ENCODE results near the gene AK9. TPM values are rescaled to one million over a fixed set of nuclear protein-coding genes. Genes with fewer than 3 reads are reported as not detected.
"Not testable (repeated sequence)": the region's sequence is repeated elsewhere in the genome, so short reads cannot be mapped to it uniquely, and the experiment has no call there.

The AK9 gene
- total RNA-seq, 1 experiment from 2014 or later: 1.7 TPM

DNA sequence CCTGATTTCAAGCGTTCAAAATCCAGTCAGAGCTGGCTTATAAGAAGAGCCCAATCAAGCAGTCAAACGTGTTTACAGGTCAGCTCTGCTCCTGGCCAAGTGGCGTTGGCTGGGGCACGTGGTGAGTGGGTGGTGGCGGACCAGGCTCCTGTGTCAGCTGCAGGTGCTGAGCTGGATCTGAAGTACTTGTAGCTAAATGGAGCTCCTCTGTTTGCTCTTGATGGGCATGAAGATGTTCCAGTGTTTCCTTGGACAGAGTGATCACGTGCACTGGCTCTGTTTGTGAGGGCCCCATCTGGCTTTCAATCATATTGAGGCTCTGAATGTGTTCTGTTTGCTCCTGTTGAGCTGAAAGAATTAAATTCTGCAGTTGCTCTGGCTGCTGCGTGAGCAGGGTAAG is 225.2 kb downstream of the AK9 start:
- no peak for ATAC-seq
- H3K27me3 ChIP-seq (ENCODE audit: low read length): no peaks in the 10 kb centered on the region
- no peaks in the 10 kb centered on the region for H3K9me2 ChIP-seq (replicated peaks; ENCODE audit: low read length)
- ChIA-PET POLR2A (ENCODE audit: unreplicated experiment) (no interaction called here), CTCF (no interaction called here)
- no peaks in the 10 kb centered on the region for H3K9me3 ChIP-seq (ENCODE audit: low read length)
- no peaks in the 10 kb centered on the region for H4K20me1 ChIP-seq (ENCODE audit: low read length)
- TF ChIP-seq EZH2phosphoT487 (IDR thresholded peaks at IDR 0.05; ENCODE audit: borderline replicate concordance, low read length) (no peak), EZH2 (IDR thresholded peaks at IDR 0.05; ENCODE audit: low read length, unreplicated experiment) (no peak)
- TF ChIP-seq, protein P1, sequence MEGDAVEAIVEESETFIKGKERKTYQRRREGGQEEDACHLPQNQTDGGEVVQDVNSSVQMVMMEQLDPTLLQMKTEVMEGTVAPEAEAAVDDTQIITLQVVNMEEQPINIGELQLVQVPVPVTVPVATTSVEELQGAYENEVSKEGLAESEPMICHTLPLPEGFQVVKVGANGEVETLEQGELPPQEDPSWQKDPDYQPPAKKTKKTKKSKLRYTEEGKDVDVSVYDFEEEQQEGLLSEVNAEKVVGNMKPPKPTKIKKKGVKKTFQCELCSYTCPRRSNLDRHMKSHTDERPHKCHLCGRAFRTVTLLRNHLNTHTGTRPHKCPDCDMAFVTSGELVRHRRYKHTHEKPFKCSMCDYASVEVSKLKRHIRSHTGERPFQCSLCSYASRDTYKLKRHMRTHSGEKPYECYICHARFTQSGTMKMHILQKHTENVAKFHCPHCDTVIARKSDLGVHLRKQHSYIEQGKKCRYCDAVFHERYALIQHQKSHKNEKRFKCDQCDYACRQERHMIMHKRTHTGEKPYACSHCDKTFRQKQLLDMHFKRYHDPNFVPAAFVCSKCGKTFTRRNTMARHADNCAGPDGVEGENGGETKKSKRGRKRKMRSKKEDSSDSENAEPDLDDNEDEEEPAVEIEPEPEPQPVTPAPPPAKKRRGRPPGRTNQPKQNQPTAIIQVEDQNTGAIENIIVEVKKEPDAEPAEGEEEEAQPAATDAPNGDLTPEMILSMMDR (conservative IDR thresholded peaks at IDR 0.05; ENCODE audit: low read depth, low read length): no peak
- peaks cover 23% of the 10 kb centered on the region for H3K36me3 ChIP-seq (ENCODE audit: low read depth, low read length)
- no peak overlapping the region for H2AFZ ChIP-seq (ENCODE audit: low read length)
- H3F3A ChIP-seq (ENCODE audit: low read length, unreplicated experiment): no peaks in the 10 kb centered on the region
- no peak overlapping the region for H3K9ac ChIP-seq (ENCODE audit: low read length)
- H3K4me3 ChIP-seq (ENCODE audit: low read length): no peak overlapping the region
- BruUV-seq (replicated peaks): no TSS peak
- DNase-seq: no peak
- H3K79me2 ChIP-seq (ENCODE audit: low read length): no peaks in the 10 kb centered on the region
- H3K4me1 ChIP-seq (ENCODE audit: insufficient read depth, low read length): peaks cover 6% of the 10 kb centered on the region; the same call in 1 of the 2 replicates
- H3K4me2 ChIP-seq (ENCODE audit: low read length): no peak overlapping the region
- intact Hi-C loops (cut with micrococcal nuclease): no loop called here
- H3K27ac ChIP-seq (ENCODE audit: low read length): no peak overlapping the region

DNA sequence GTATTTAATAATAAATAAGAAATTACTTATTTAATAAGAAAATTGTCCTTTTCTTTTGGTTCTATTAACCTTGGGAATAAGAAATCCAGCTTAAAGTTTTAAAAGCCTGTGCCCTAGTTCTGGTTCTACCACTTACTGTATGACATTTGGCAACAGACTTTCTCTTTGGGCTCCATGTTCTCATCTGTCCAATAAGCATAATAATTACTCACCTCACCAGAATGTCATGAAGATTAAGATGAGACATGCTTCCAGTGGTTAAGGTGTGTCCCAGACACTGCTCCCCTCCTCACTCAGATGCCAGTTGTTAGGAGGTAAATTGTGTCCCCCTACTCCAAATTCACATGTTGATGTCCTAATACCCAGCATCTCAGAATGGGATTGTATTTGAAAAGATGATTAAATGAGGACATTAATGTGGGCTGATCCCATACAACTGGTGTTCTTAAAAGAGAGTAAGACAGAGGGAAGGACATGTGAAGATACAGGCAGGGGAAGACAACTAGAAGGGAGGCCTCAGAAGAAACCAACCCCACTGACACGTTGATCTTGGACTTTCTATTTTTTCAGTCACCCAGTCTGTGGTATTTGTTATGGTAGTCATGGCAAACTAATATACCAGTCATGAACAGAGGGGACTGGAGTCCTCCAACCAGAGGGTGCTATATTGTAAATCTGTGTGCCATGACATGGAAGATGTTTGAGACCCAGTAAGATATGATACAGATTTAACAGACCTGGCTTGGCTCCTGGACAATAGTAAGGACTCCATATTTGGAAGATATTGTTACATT is 229.1 kb downstream of the AK9 start:
- Histone ChIP-seq H3K79me2 (ENCODE audit: low read length) (no peaks in the 10 kb centered on the region), H3K27ac (ENCODE audit: low read length) (no peak overlapping the region; the same call in 1 of the 2 replicates), H3F3A (ENCODE audit: low read length, unreplicated experiment) (no peaks in the 10 kb centered on the region), H3K9me3 (ENCODE audit: low read length) (no peaks in the 10 kb centered on the region), H3K9me2 (replicated peaks; ENCODE audit: low read length) (no peaks in the 10 kb centered on the region), H3K4me1 (ENCODE audit: insufficient read depth, low read length) (peaks cover 13% of the 10 kb centered on the region; the same call in 1 of the 2 replicates), H3K27me3 (ENCODE audit: low read length) (no peaks in the 10 kb centered on the region), H3K4me2 (ENCODE audit: low read length) (no peak overlapping the region), H2AFZ (ENCODE audit: low read length) (no peak overlapping the region), H3K4me3 (ENCODE audit: low read length) (no peak overlapping the region), H3K36me3 (ENCODE audit: low read depth, low read length) (peaks cover 22% of the 10 kb centered on the region), H4K20me1 (ENCODE audit: low read length) (no peaks in the 10 kb centered on the region), H3K9ac (ENCODE audit: low read length) (no peak overlapping the region)
- ChIA-PET POLR2A (ENCODE audit: unreplicated experiment) (no interaction called here), CTCF (no interaction called here)
- no TSS peak for BruUV-seq (replicated peaks)
- ATAC-seq: no peak
- TF ChIP-seq EZH2phosphoT487 (IDR thresholded peaks at IDR 0.05; ENCODE audit: borderline replicate concordance, low read length): no peak
- TF ChIP-seq, protein P1 (conservative IDR thresholded peaks at IDR 0.05; ENCODE audit: low read depth, low read length): no peak
- TF ChIP-seq EZH2 (IDR thresholded peaks at IDR 0.05; ENCODE audit: low read length, unreplicated experiment): no peak
- intact Hi-C loops (cut with micrococcal nuclease): no loop called here
- DNase-seq: peak; percentile 41

DNA sequence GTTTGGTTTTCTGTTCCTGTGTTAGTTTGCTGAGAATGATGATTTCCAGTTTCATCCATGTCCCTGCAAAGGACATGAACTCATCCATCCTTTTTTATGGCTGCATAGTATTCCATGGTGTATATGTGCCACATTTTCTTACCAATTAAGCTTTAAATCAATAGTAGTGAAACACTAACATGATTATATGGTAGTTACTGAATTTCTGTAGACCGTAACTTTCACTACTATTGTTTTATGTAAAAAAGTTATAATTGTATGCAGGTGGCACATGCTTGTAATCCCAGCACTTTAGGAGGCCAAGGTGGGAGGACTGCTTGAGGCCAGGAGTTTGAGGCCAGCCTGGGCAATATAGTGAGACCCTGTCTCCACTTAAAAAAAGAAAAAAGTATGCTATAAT is 229.8 kb downstream of the AK9 start:
- H3K27me3 ChIP-seq (ENCODE audit: low read length); H3K79me2 ChIP-seq (ENCODE audit: low read length); H3K9me2 ChIP-seq (replicated peaks; ENCODE audit: low read length); BruUV-seq (replicated peaks); H3K9ac ChIP-seq (ENCODE audit: low read length); POLR2A ChIA-PET (ENCODE audit: unreplicated experiment); CTCF ChIA-PET; intact Hi-C loops (cut with micrococcal nuclease); DNase-seq; H3K4me3 ChIP-seq (ENCODE audit: low read length); H3F3A ChIP-seq (ENCODE audit: low read length, unreplicated experiment); H3K4me2 ChIP-seq (ENCODE audit: low read length); H3K27ac ChIP-seq (ENCODE audit: low read length); ATAC-seq; H2AFZ ChIP-seq (ENCODE audit: low read length); H3K9me3 ChIP-seq (ENCODE audit: low read length); H4K20me1 ChIP-seq (ENCODE audit: low read length): not testable (repeated sequence)
- peaks cover 18% of the 10 kb centered on the region for H3K36me3 ChIP-seq (ENCODE audit: low read depth, low read length)
- peaks cover 20% of the 10 kb centered on the region; the same call in 1 of the 2 replicates for H3K4me1 ChIP-seq (ENCODE audit: insufficient read depth, low read length)

Measured in PC-3 (cell line).